ENCODE measurements around the gene MCTP1.

The MCTP1 gene

DNA sequence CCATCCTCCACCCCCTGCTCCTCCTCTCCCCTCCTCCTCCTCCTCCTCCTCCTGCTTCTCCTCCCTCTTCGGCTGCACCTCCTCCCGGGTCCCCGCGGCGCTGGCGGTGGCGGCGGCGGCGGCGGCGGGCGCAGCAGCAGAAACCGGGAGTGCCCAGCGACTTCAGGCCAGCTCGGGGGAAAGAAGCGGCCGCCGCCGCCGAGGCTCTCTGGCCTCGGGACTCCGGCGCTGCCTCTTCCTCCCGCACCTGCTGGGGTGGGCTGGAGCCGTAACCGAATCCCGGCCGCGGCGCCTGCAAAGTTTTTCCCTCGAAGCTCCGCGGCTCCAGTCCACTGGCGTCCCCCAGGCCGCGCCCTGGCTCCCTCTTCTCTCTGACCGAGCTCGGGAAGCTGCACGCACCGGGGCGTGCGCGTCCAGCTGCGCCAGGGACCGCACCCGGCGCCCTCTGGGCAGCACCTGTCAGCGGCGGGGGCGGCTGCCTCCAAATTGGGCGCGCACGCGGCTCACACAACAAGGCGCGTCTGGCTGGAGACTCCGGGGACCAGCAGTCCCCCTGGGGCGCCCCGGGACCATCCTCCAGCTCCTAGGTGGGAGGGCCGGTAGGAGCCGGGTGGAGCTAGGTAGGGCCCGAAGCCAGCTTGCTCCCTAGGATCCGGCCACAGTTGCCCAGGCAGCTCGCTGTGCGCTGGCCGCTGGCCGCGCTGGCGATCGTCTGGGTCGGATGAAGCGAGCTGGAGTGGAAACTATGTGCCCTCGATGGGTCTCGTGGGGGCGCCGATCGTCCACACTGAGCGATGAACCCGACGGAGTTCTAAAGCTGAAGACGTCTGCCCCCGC lies at the start of gene MCTP1:
TSS of gene MCTP1 (minus strand) at position 523 of the 837 bp plus-strand sequence.
- DNase-seq (ENCODE audit: low read depth in 2 of 2) = peak in 1 of 2 donors; percentile 0

DNA sequence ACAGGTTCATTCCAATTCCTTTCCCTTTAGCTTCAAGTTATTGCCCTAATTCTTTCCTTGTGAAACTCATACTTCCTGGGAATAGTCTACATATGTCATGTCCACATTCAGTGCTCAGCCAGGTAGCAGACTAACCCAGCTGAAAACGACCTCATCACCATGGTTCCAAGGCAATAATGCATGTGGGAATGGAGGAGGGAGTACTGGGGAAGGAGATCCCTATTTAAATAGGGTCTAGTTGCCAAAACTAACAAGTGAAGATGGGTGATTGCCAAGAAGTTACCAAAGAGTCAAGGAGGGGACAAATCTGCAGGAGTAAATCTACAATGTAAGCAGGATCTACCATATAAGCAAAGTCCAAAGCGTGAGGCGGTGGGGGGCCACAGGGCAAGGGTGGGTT lies 47.3 kb upstream of the MCTP1 start:
- no peak for DNase-seq (ENCODE audit: low read depth in 2 of 2)

- no peak for DNase-seq (ENCODE audit: low read depth in 2 of 2)
Measured at GRCh38 chr5:95331358-95331757, 46.5 kb upstream of the MCTP1 start.

- no peak for DNase-seq (ENCODE audit: low read depth in 2 of 2)
Measured at GRCh38 chr5:95327211-95327610, 42.3 kb upstream of the MCTP1 start.

GRCh38 chr5:95317687-95318086 lies 32.8 kb upstream of the MCTP1 start:
- DNase-seq (ENCODE audit: low read depth in 2 of 2) = no peak

- DNase-seq (ENCODE audit: low read depth in 2 of 2) = no peak
Measured at GRCh38 chr5:95317085-95317484, 32.2 kb upstream of the MCTP1 start.

- DNase-seq (ENCODE audit: low read depth in 2 of 2) = no peak
Measured at GRCh38 chr5:95304711-95305110, 19.8 kb upstream of the MCTP1 start.

- DNase-seq (ENCODE audit: low read depth in 2 of 2) = no peak
Measured at GRCh38 chr5:95298651-95299050, 13.8 kb upstream of the MCTP1 start.

- DNase-seq (ENCODE audit: low read depth in 2 of 2) = no peak
Measured at GRCh38 chr5:95296291-95296690, 11.4 kb upstream of the MCTP1 start.

DNA sequence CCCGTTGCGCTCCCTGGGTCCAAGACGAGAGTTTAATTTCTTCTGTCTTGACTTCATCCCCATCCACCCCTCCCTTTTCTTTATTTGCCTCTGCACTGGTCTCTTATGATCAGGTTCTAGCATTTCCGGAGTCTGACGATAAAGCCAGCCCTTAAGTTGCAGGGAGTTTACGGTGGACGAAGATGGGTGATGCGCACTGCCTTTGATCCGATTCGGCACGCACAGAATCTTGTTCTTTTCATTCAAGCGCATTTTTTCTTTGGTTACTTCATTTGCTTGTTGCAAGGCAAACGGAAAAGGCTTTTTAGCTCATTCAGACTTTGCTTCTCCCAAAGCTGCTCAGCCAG lies 488 bp upstream of the MCTP1 start:
- DNase-seq (ENCODE audit: low read depth in 2 of 2) = no peak

DNA sequence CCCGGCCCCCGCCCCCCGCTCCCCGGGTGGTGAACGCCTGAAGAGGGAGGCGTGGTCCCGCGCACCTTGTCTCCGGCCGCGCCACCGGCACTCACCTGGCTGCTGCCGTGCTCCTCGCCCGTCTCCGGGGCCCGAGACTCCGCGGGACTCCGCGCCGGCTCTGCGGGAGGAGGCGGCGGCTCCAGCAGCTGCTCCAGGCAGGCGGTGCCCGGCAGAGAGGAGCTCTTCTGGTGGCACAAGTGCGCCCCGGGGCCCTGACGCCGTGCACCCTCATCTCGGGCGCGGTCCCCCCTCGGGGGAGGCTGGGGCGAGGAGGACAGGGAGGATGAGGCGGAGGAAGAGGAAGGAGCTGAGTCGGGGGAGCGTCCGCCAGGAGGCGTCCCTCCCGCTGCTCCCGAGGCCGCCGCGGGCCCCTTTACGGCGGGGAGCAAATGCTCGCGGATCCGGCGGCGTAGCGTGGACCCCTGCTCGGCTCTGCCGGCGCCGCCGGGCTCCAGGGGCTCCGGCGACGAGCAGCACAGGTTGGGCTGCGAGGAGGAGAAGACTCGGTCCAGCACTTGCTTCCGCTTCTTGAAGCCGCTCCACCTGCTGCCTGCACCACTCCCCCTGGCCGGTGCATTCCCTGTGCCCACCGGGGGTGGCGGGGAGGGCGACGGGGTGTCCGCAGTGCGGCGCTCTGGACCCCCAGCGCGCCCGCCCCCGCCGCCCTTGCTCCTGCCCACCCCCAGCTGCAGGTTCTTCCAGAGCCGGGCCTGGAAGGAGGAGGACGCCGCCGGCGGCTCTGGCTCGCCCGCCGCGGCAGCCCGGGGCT lies 928 bp downstream of the MCTP1 start:
- DNase-seq (ENCODE audit: low read depth in 2 of 2) = peak; percentile 1 to 3

DNA sequence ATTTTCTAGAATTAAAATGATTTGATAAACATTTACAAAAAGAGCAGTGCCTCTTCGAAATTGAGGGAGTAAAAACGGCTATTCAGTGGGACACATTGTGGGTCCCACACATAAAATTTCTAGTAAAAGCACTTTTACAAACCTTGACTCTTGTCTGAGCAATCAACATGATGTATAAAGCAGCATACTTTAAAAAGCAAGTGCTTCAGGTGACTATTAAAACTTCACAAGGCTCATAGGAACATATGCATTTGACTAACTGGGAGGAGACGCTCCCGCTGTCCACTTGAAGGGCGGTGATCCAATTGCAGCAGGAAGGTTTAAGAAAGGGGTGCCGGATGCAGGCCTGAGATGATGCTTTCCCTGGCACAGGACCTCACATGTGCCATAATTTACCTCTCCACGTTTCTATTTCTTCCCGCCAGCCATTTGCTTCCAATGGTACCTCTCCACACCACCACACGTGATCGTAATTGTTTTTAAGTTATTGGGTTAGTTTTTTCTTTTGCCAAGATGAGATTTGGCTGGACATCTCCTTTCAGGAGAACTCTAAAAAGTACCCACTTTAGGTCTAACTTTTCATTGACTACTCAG lies 1.8 kb downstream of the MCTP1 start:
- DNase-seq (ENCODE audit: low read depth in 2 of 2) = no peak

DNA sequence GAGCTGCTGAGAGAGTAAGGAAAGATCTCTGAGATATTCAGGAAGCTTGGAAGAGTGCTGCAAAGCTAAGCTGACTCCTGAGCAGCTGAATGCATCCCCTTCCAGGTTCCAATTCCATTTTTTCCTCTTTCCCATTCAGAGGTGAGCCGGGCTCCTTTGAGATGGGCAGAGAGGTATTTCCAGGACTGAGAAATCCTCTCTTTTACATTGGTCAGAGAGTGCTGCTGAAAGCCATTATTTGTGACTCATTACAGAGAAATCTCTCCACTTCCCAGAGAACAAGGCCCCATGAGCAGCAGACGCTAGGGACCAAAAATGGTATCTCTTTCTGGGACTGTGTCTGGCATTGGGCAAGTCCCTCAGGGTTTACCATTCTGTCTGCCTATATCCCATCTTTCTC lies 3.7 kb downstream of the MCTP1 start:
- DNase-seq (ENCODE audit: low read depth in 2 of 2) = no peak

DNA sequence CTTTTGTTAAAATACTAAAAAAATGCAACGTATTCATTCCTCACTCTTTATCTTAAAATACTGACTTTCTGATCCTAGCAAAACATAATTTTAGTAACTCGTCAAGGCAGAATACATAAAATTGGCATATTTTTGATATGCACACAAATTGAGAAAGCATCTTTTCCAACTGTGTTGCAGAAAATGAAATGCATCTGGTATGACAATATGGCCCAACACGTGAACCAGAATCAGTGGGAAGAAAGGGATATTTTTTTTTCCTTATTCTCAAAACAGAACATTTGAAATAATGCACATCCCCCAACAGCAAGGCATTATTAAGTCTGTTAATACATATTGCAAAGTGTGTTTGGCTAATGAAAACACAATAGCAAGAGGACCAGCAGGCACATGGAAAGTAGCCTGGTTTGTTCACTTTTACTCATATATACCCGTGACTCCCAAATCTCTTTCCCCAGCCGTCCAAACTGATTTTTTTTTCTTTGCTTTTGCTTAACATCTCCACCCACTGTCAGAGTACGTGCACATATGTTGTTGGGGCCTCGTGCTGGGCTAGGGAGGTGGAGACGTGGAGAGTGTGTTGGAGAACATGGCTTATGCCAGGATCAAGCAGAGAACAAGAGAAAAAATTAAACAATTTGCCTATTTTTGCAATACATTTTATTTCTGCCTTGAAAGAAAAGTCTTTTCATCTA lies 4.3 kb downstream of the MCTP1 start:
- no peak for DNase-seq (ENCODE audit: low read depth in 2 of 2)

GRCh38 chr5:95274011-95274410 lies 10.9 kb downstream of the MCTP1 start:
- no peak for DNase-seq (ENCODE audit: low read depth in 2 of 2)

GRCh38 chr5:95272316-95272929 lies 12.5 kb downstream of the MCTP1 start:
- no peak for DNase-seq (ENCODE audit: low read depth in 2 of 2)

GRCh38 chr5:95262933-95263660 lies 21.8 kb downstream of the MCTP1 start:
- DNase-seq (ENCODE audit: low read depth in 2 of 2) = no peak

GRCh38 chr5:95261437-95262175 lies 23.3 kb downstream of the MCTP1 start:
- DNase-seq (ENCODE audit: low read depth in 2 of 2) = no peak

GRCh38 chr5:95256991-95257390 lies 27.9 kb downstream of the MCTP1 start:
- no peak for DNase-seq (ENCODE audit: low read depth in 2 of 2)

- no peak for DNase-seq (ENCODE audit: low read depth in 2 of 2)
Measured at GRCh38 chr5:95256446-95256845, 28.4 kb downstream of the MCTP1 start.
